ENCODE data around the gene AVEN. TPM values are rescaled to one million over a fixed set of nuclear protein-coding genes. Genes with fewer than 3 reads are reported as not detected.

AVEN gene
- polyA plus RNA-seq, 1 experiment = 22.2 TPM

GRCh38 chr15:33941279-33942063 is 97.5 kb downstream of the AVEN start:
- H3K27ac ChIP-seq (ENCODE audit: low read depth, low read length) = no peak overlapping the region
- no peaks in the 10 kb centered on the region for H3K9me3 ChIP-seq (ENCODE audit: control insufficient read depth, insufficient read depth, low read length)
- no peaks in the 10 kb centered on the region for H3K27me3 ChIP-seq (ENCODE audit: control insufficient read depth, insufficient read depth, low read length)
- DNase-seq (ENCODE audit: low read depth, low spot score) = no peak
- ChIA-PET POLR2A (no interaction called here), CTCF (interaction anchor here (0.7 to 1.3 kb wide), 3 partner anchors 23 to 204 kb away, joined by 3 to 5 read pairs (median 3); partner anchors contain the start of gene AVEN)
- TF ChIP-seq CTCF (IDR thresholded peaks at IDR 0.05; ENCODE audit: low read depth, low read length) = no peak
- no peak overlapping the region for H3K4me3 ChIP-seq (ENCODE audit: low read depth, low read length)

- no peak overlapping the region for H3K4me3 ChIP-seq (ENCODE audit: low read depth, low read length)
- ChIA-PET POLR2A (no interaction called here), CTCF (no interaction called here)
- no peak overlapping the region for H3K27ac ChIP-seq (ENCODE audit: low read depth, low read length)
- no peak for DNase-seq (ENCODE audit: low read depth, low spot score)
- no peaks in the 10 kb centered on the region for H3K27me3 ChIP-seq (ENCODE audit: control insufficient read depth, insufficient read depth, low read length)
- TF ChIP-seq CTCF (IDR thresholded peaks at IDR 0.05; ENCODE audit: low read depth, low read length) = no peak
- H3K9me3 ChIP-seq (ENCODE audit: control insufficient read depth, insufficient read depth, low read length) = no peaks in the 10 kb centered on the region
Observed at GRCh38 chr15:33934921-33935320, 104.1 kb downstream of the AVEN start.

- no peak for TF ChIP-seq CTCF (IDR thresholded peaks at IDR 0.05; ENCODE audit: low read depth, low read length)
- no peaks in the 10 kb centered on the region for H3K9me3 ChIP-seq (ENCODE audit: control insufficient read depth, insufficient read depth, low read length)
- no peak overlapping the region for H3K27ac ChIP-seq (ENCODE audit: low read depth, low read length)
- H3K4me3 ChIP-seq (ENCODE audit: low read depth, low read length) = no peak overlapping the region
- no peaks in the 10 kb centered on the region for H3K27me3 ChIP-seq (ENCODE audit: control insufficient read depth, insufficient read depth, low read length)
- POLR2A ChIA-PET = no interaction called here
- CTCF ChIA-PET = no interaction called here
- no peak for DNase-seq (ENCODE audit: low read depth, low spot score)
Observed at GRCh38 chr15:33934396-33934795, 104.6 kb downstream of the AVEN start.

- TF ChIP-seq CTCF (IDR thresholded peaks at IDR 0.05; ENCODE audit: low read depth, low read length) = no peak
- H3K4me3 ChIP-seq (ENCODE audit: low read depth, low read length) = no peak overlapping the region
- CTCF ChIA-PET = no interaction called here
- POLR2A ChIA-PET = no interaction called here
- no peaks in the 10 kb centered on the region for H3K9me3 ChIP-seq (ENCODE audit: control insufficient read depth, insufficient read depth, low read length)
- H3K27ac ChIP-seq (ENCODE audit: low read depth, low read length) = no peak overlapping the region
- no peak for DNase-seq (ENCODE audit: low read depth, low spot score)
- no peaks in the 10 kb centered on the region for H3K27me3 ChIP-seq (ENCODE audit: control insufficient read depth, insufficient read depth, low read length)
Observed at GRCh38 chr15:33932734-33933133, 106.3 kb downstream of the AVEN start.

- ChIA-PET CTCF (no interaction called here), POLR2A (no interaction called here)
- no peak for DNase-seq (ENCODE audit: low read depth, low spot score)
Observed at GRCh38 chr15:33926260-33926659, 112.7 kb downstream of the AVEN start.

More at GRCh38 chr15:33926260-33926659, 112.7 kb downstream of the AVEN start:
- H3K9me3 ChIP-seq (ENCODE audit: control insufficient read depth, insufficient read depth, low read length) = no peaks in the 10 kb centered on the region
- no peaks in the 10 kb centered on the region for H3K27me3 ChIP-seq (ENCODE audit: control insufficient read depth, insufficient read depth, low read length)
- H3K27ac ChIP-seq (ENCODE audit: low read depth, low read length) = no peak overlapping the region
- no peak for TF ChIP-seq CTCF (IDR thresholded peaks at IDR 0.05; ENCODE audit: low read depth, low read length)
- H3K4me3 ChIP-seq (ENCODE audit: low read depth, low read length) = no peak overlapping the region
